PC-3 (cell line): ENCODE results near the gene TEX28.
"Not testable (repeated sequence)": the region's sequence is repeated elsewhere in the genome, so short reads cannot be mapped to it uniquely, and the experiment has no call there.

Experiments used
- EZH2 ChIP-seq: fragments of 300-600 bp; sonication (generic); IDR thresholded peaks from one replicate; pipeline ENCODE4 v1.6.1; 2017; ENCODE audit warnings: antibody characterized with exemption, mild to moderate bottlenecking, low read length; ENCODE audit not compliant: unreplicated experiment
- TF ChIP-seq, protein P1 (sequence below): fragments of 300-600 bp; sonication (generic); conservative IDR thresholded peaks from 2 replicates; pipeline ENCODE4 v1.5.1; 2017; ENCODE audit warnings: antibody characterized with exemption, low read depth, mild to moderate bottlenecking, low read length

GRCh38 chrX:154343620-154344019, 48.7 kb upstream of the TEX28 start:
- TF ChIP-seq, protein P1, sequence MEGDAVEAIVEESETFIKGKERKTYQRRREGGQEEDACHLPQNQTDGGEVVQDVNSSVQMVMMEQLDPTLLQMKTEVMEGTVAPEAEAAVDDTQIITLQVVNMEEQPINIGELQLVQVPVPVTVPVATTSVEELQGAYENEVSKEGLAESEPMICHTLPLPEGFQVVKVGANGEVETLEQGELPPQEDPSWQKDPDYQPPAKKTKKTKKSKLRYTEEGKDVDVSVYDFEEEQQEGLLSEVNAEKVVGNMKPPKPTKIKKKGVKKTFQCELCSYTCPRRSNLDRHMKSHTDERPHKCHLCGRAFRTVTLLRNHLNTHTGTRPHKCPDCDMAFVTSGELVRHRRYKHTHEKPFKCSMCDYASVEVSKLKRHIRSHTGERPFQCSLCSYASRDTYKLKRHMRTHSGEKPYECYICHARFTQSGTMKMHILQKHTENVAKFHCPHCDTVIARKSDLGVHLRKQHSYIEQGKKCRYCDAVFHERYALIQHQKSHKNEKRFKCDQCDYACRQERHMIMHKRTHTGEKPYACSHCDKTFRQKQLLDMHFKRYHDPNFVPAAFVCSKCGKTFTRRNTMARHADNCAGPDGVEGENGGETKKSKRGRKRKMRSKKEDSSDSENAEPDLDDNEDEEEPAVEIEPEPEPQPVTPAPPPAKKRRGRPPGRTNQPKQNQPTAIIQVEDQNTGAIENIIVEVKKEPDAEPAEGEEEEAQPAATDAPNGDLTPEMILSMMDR: not testable (repeated sequence)
- not testable (repeated sequence) for TF ChIP-seq EZH2
